GM10266 (cell line): Measurements from ENCODE around the gene RSPRY1.

Experiments
- DNase-seq: peaks from one replicate; pipeline ENCODE4 v3.0.0; 2012; ENCODE audit errors: extremely low spot score
- CTCF ChIP-seq: IDR thresholded peaks from 2 replicates; pipeline ENCODE4 v1.5.1; 2012; ENCODE audit warnings: mild to moderate bottlenecking, low read depth; ENCODE audit not compliant: control insufficient read depth, insufficient read depth; ENCODE audit errors: missing control alignments

Gene RSPRY1

DNA sequence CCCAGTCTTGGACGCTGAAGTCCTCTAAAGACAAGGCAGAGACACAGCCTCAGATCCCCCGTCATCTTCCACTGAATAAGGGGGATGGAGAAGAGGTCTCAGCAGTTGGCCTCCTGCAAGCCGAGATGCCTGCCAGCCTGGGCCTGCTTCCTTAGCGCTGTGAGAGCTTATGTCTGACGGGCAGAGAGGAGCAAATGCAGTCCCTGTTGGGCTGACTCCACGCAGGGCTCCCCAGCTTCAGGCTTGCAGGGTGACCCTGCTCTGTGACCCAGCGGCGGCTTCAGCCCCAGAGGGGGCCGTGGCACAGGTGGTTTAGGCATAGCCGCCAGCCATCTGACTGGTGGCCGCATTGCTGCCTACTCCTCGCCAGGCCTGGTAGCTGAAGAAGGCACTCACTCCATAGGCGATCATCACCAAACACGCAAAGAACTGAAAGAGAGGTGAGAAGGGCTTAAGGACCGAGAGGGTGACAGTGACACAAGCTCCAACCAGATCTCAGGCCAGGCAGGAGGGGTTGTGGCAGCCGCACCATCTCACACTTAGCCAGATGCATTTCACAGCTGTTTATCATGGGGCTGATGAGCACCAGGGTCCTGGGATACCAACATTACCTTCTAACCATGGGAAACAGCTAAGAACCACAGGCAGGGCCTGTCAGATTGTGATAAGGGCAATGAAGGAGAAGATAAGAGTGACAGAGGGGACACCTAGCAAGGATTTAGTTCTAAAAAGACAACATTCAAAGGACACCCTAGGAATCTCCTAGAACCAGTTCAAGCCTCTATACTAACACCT is 70.7 kb downstream of the RSPRY1 start:
- no peak for DNase-seq
- no peak for TF ChIP-seq CTCF

GRCh38 chr16:57257455-57258070 is 71.4 kb downstream of the RSPRY1 start:
- TF ChIP-seq CTCF: no peak
- no peak for DNase-seq

GRCh38 chr16:57258226-57258909 is 72.2 kb downstream of the RSPRY1 start:
- no peak for DNase-seq
- no peak for TF ChIP-seq CTCF

- TF ChIP-seq CTCF: no peak
- no peak for DNase-seq
These were observed 72.9 kb downstream of the RSPRY1 start for GRCh38 chr16:57258910-57259475.

- TF ChIP-seq CTCF: no peak
- DNase-seq: peak; percentile 58
These were observed 74.3 kb downstream of the RSPRY1 start for GRCh38 chr16:57260294-57260929.

DNA sequence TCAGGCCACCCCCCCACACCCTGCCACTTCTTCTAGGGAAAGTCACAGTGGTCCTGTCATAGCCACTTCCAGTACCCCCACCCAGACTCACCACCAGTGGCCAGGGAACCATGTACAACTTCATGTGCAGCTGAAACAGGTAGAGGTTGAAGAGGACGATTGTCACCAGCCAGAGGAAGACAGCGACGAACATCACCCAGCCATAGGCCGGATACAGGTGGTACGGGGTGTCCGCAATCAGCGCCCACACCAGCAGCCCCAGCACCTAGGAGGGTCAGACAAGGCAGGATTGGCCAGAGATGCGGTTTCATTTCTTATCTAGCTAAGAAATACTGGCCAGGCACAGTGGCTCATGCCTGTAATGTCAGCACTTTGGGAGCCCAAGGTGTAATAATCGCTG is 75.7 kb downstream of the RSPRY1 start:
- no peak for DNase-seq
- no peak for TF ChIP-seq CTCF
